SU-DHL-6 (cell line): ENCODE data around the gene MAP2K3.

ENCODE experiments used
- H2AFZ ChIP-seq: fragments of 200-600 bp; sonication (generic); 2 replicates; pipeline ENCODE4 v1.6.1; 2014; ENCODE audit warnings: low read depth, mild to moderate bottlenecking, moderate library complexity, mixed read lengths, antibody characterized with exemption, low read length; ENCODE audit not compliant: severe bottlenecking
- H3F3A ChIP-seq: fragments of 200-600 bp; shearing (Covaris generic); 2 replicates; pipeline ENCODE4 v1.6.0; 2016; ENCODE audit warnings: antibody characterized with exemption, mild to moderate bottlenecking; ENCODE audit not compliant: insufficient read depth
- H3K27ac ChIP-seq: fragments of 200-600 bp; sonication (generic); 2 replicates; pipeline ENCODE4 v1.5.1; 2016; ENCODE audit warnings: low read depth, mild to moderate bottlenecking, low read length, moderate library complexity, mixed read lengths
- H3K27me3 ChIP-seq: fragments of 200-600 bp; sonication (generic), shearing (Covaris generic); 2 replicates; pipeline ENCODE4 v1.6.0; 2014; ENCODE audit warnings: mild to moderate bottlenecking, low read length
- H3K36me3 ChIP-seq: fragments of 200-600 bp; sonication (generic); 2 replicates; pipeline ENCODE4 v1.6.1; 2014; ENCODE audit warnings: mild to moderate bottlenecking, low read length, mixed read lengths
- H3K4me2 ChIP-seq: fragments of 300-600, 200-600 bp; shearing (Covaris generic), sonication (generic); 2 replicates; pipeline ENCODE4 v1.6.0; 2014; ENCODE audit warnings: low read length, low read depth, mild to moderate bottlenecking; ENCODE audit not compliant: poor library complexity, severe bottlenecking
- H3K4me3 ChIP-seq: fragments of 200-600 bp; sonication (generic); 2 replicates; pipeline ENCODE4 v1.5.1; 2014; ENCODE audit warnings: antibody characterized with exemption, low read length, mild to moderate bottlenecking, mixed read lengths; ENCODE audit not compliant: insufficient read depth, poor library complexity, severe bottlenecking
- H3K79me2 ChIP-seq: fragments of 200-600 bp; sonication (generic); 2 replicates; pipeline ENCODE4 v1.6.1; 2014; ENCODE audit warnings: mild to moderate bottlenecking, low read length, moderate library complexity; ENCODE audit not compliant: insufficient read depth
- H3K9ac ChIP-seq: fragments of 200-600 bp; sonication (generic); 2 replicates; pipeline ENCODE4 v1.7.0; 2014; ENCODE audit warnings: mild to moderate bottlenecking, low read length
- H3K9me2 ChIP-seq: fragments of 200-600 bp; sonication (generic); replicated peaks from 2 replicates; pipeline ENCODE4 v1.6.1; 2014; ENCODE audit warnings: low read length; ENCODE audit not compliant: insufficient read depth
- H3K9me3 ChIP-seq: fragments of 200-600 bp; sonication (generic); 2 replicates; pipeline ENCODE4 v1.6.1; 2014; ENCODE audit warnings: low read length, mixed read lengths; ENCODE audit not compliant: insufficient read depth
- H4K20me1 ChIP-seq: fragments of 200-600 bp; sonication (generic); 2 replicates; pipeline ENCODE4 v1.6.1; 2014; ENCODE audit warnings: low read depth, mild to moderate bottlenecking, antibody characterized with exemption, low read length, moderate library complexity, mixed read lengths
- EZH2phosphoT487 ChIP-seq: fragments of 200-600 bp; sonication (generic), shearing (Covaris generic); conservative IDR thresholded peaks from 2 replicates; pipeline ENCODE4 v1.6.1; 2018; ENCODE audit warnings: mild to moderate bottlenecking, antibody characterized with exemption, low read length, moderate library complexity, mixed read lengths
- TF ChIP-seq, protein P1 (sequence below): fragments of 200-600 bp; sonication (generic); IDR thresholded peaks from one replicate; pipeline ENCODE4 v1.5.1; 2017; ENCODE audit warnings: antibody characterized with exemption, mild to moderate bottlenecking, low read length, moderate library complexity; ENCODE audit not compliant: insufficient read depth, poor library complexity, severe bottlenecking

MAP2K3 gene

DNA sequence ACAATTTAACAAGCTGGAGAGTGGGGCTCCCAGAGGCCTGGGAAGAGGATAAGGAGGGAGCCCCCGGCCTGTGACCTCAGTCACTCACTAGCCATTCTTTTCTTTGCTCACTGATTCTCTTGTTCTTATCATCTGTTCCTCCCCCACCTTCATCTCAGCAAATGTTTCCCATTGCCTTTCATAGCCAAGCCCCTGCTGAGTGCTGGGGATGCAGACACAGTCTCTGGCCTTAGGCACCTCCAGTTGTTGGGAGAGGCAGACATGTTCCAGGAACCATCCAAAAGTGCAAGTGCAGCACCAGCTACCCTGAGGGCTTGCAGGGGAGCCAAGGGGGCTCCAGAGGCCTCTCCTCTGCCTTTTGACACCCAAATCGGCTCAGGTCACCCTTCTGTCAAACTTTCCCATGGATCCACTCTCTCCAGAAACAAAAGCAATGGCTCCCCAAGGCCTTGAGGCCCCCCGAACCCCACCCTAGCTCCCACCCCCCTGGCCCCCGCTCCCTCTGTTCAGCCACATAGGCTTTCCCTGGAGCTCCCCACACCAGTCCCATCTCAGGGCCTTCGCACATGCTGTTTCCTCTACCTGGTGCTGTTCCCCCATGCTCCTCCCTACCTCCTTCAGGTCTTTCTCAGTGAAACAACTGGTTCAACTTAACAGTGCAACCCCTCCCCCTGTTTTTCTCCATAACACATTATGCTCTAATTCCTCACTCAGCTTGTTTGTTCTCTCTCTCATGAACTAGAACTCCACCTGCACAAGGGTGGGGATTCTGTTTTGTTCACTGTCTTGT is 76.7 kb downstream of the MAP2K3 start:
- H4K20me1 ChIP-seq: no peaks in the 10 kb centered on the region
- H3K9me2 ChIP-seq: no peaks in the 10 kb centered on the region
- TF ChIP-seq, protein P1, sequence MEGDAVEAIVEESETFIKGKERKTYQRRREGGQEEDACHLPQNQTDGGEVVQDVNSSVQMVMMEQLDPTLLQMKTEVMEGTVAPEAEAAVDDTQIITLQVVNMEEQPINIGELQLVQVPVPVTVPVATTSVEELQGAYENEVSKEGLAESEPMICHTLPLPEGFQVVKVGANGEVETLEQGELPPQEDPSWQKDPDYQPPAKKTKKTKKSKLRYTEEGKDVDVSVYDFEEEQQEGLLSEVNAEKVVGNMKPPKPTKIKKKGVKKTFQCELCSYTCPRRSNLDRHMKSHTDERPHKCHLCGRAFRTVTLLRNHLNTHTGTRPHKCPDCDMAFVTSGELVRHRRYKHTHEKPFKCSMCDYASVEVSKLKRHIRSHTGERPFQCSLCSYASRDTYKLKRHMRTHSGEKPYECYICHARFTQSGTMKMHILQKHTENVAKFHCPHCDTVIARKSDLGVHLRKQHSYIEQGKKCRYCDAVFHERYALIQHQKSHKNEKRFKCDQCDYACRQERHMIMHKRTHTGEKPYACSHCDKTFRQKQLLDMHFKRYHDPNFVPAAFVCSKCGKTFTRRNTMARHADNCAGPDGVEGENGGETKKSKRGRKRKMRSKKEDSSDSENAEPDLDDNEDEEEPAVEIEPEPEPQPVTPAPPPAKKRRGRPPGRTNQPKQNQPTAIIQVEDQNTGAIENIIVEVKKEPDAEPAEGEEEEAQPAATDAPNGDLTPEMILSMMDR: no peak
- no peak for TF ChIP-seq EZH2phosphoT487
- H3K9ac ChIP-seq: no peak overlapping the region
- H3F3A ChIP-seq: no peaks in the 10 kb centered on the region
- 0 out of 2 replicates have a peak, but pooled peaks cover 3% of the 10 kb centered on the region for H3K27me3 ChIP-seq
- no peaks in the 10 kb centered on the region for H3K79me2 ChIP-seq
- H2AFZ ChIP-seq: no peak overlapping the region
- H3K4me2 ChIP-seq: no peak overlapping the region
- no peak overlapping the region for H3K27ac ChIP-seq
- H3K36me3 ChIP-seq: no peaks in the 10 kb centered on the region
- H3K9me3 ChIP-seq: no peaks in the 10 kb centered on the region
- no peak overlapping the region for H3K4me3 ChIP-seq

DNA sequence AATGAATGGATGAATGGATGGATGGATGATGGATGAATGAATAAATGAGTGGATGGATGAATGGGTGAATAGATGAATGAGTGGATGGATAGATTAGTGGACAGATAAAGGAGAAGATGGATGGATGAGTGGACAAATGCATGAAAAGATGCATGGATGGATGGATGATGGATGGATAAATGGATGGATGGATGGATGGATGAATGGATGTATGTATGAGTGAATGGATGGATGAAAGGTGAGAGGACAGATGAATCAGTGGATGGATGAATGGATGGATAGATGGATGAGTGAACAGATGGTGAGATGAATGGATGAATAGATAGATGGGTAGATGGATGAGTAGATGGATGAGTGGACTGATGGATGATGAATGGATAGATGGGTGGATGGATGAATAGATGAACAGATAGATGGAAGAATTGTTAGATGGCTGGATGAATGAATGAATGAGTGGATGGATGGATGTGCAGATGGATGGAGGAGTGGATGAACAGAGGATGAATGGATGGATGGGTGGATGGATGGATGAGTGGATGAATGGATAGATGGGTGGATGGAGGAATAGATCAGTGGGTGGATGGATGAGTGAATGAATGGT is 77.9 kb downstream of the MAP2K3 start:
- Histone ChIP-seq H3K4me3 (no peak overlapping the region), H3K27ac (no peak overlapping the region), H3K27me3 (0 out of 2 replicates have a peak, but pooled peaks cover 3% of the 10 kb centered on the region), H3K9me3 (no peaks in the 10 kb centered on the region), H3K9me2 (no peaks in the 10 kb centered on the region), H3F3A (no peaks in the 10 kb centered on the region), H3K9ac (no peak overlapping the region), H3K36me3 (no peaks in the 10 kb centered on the region), H2AFZ (no peak overlapping the region), H3K79me2 (no peaks in the 10 kb centered on the region), H3K4me2 (no peak overlapping the region), H4K20me1 (no peaks in the 10 kb centered on the region)
- no peak for TF ChIP-seq EZH2phosphoT487
- TF ChIP-seq, protein P1: no peak

DNA sequence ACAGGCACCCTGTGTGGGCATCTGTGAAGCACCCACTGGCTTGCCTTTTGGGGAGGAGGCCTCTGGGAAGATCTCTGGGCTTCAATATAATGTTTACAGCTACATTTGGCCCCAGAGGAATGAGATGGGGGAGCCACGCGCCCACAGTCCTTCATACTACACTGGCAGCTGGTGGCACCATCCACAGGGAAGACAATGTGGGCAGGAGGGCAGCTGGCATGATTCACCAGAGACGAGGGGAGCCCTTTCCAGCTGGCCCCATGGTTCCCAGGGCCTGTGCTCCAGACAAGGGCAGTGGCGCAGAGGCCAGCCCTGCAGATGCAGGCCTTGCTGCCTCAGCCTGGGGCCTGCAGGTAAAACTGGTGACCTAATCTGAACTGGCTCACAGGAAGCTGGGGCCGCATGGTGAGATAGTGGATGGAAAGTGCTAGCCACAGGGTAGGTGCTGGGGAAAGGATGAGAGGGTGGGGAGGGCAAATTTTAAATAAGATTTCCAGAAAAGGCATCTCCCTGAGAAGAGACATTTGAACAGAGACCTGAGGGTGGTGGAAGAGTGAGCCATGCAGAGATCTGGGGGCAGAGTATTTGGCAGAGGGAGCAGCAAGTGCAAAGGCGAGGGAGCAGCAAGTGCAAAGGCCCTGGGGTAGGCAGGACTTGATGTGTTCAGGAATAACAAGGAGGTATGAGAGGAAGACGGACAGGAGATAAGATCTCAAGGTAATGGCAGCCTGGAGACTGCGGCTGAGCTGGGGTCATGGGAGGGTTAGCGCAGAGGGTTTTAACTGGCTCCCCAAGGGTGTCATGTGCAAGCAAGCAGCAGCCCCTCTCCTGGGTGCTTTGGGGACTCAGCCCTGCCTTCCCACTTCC is 79.5 kb downstream of the MAP2K3 start:
- Histone ChIP-seq H3K36me3 (no peaks in the 10 kb centered on the region), H3K4me2 (no peak overlapping the region), H2AFZ (no peak overlapping the region), H3K27me3 (0 out of 2 replicates have a peak, but pooled peaks cover 3% of the 10 kb centered on the region), H3F3A (no peaks in the 10 kb centered on the region), H3K9me2 (no peaks in the 10 kb centered on the region), H3K79me2 (no peaks in the 10 kb centered on the region), H4K20me1 (no peaks in the 10 kb centered on the region), H3K4me3 (no peak overlapping the region), H3K27ac (no peak overlapping the region), H3K9me3 (no peaks in the 10 kb centered on the region), H3K9ac (no peak overlapping the region)
- no peak for TF ChIP-seq EZH2phosphoT487
- TF ChIP-seq, protein P1: no peak
